SK-N-SH (cell line): Measurements from ENCODE around the gene HTR2B. TPM values are rescaled to one million over a fixed set of nuclear protein-coding genes. Genes with fewer than 3 reads are reported as not detected.
A peak's percentile ranks its signal among the peaks of the same experiment; 100 is the strongest.

Experiments used
- CTCF ChIA-PET: fragments of 300-600, 350-600 bp; formaldehyde crosslinking; extraction: SDS; loops from one replicate; lab custom pipeline; 2021; lab: Yijun Ruan, JAX
- POLR2A ChIA-PET: fragments of 350-600 bp; sonication (Branson Sonifier 250); formaldehyde crosslinking; extraction: SDS; loops from one replicate; lab custom pipeline; 2020; ENCODE audit warnings: antibody characterized with exemption, inconsistent platforms; lab: Yijun Ruan, JAX
- DNase-seq: peaks from one replicate; pipeline ENCODE4 v3.0.0; 2012
- H2AFZ ChIP-seq: fragments of 200-600 bp; sonication (generic); 2 replicates; pipeline ENCODE4 v1.8.1; 2016; ENCODE audit warnings: antibody characterized with exemption, mild to moderate bottlenecking, low read depth
- H3F3A ChIP-seq: fragments of 200-600 bp; sonication (generic); replicated peaks from 2 replicates; pipeline ENCODE3; 2016; ENCODE audit warnings: antibody characterized with exemption, mild to moderate bottlenecking; ENCODE audit not compliant: insufficient read depth
- H3K27ac ChIP-seq, 2 experiments: fragments of 200-500 bp in 1 of 2; fragments of 200-600 bp in 1 of 2; sonication (Bioruptor generic) in 1 of 2; sonication (generic), shearing (Covaris generic) in 1 of 2; 2 replicates each; pipeline versions ENCODE4 v1.5.1 to v1.6.1; 2014 to 2016; ENCODE audit warnings: low read depth in 2 of 2, inconsistent platforms in 1 of 2, low read length in 1 of 2, mild to moderate bottlenecking in 1 of 2, mixed read lengths in 1 of 2
- H3K27me3 ChIP-seq: fragments of 200-600 bp; sonication (generic), shearing (Covaris generic); 2 replicates; pipeline ENCODE4 v1.6.1; 2016; ENCODE audit warnings: mixed run types; ENCODE audit not compliant: insufficient read depth
- H3K36me3 ChIP-seq, 2 experiments: fragments of 200-500 bp in 1 of 2; fragments of 200-600 bp in 1 of 2; sonication (Bioruptor generic) in 1 of 2; sonication (generic) in 1 of 2; replicated peaks in 1 of 2; 2 replicates each; pipeline versions ENCODE3 to v1.5.1; 2014 to 2016; ENCODE audit warnings: low read length in 1 of 2, mild to moderate bottlenecking in 1 of 2; ENCODE audit not compliant: insufficient read depth in 2 of 2, control insufficient read depth in 1 of 2
- H3K4me1 ChIP-seq, 2 experiments: fragments of 200-500 bp in 1 of 2; fragments of 200-600 bp in 1 of 2; sonication (Bioruptor generic) in 1 of 2; sonication (generic), shearing (Covaris generic) in 1 of 2; 2 replicates each; pipeline versions ENCODE4 v1.5.1 to v1.6.1; 2014 to 2016; ENCODE audit warnings: low read depth in 1 of 2, low read length in 1 of 2, mixed run types in 1 of 2; ENCODE audit not compliant: insufficient read depth in 2 of 2, control insufficient read depth in 1 of 2
- H3K4me2 ChIP-seq: fragments of 200-600 bp; sonication (generic), shearing (Covaris generic); 2 replicates; pipeline ENCODE4 v1.6.1; 2017; ENCODE audit warnings: mixed run types
- H3K4me3 ChIP-seq, 2 experiments: fragments of 200-500 bp in 1 of 2; fragments of 200-600 bp in 1 of 2; sonication (Bioruptor generic) in 1 of 2; sonication (generic), shearing (Covaris generic) in 1 of 2; 2 replicates each; pipeline versions ENCODE4 v1.5.1 to v1.8.1; 2014 to 2016; ENCODE audit warnings: low read depth in 2 of 2, inconsistent platforms in 1 of 2, low read length in 1 of 2, mild to moderate bottlenecking in 1 of 2, mixed read lengths in 1 of 2, moderate library complexity in 1 of 2
- H3K79me2 ChIP-seq: fragments of 200-600 bp; sonication (generic); 2 replicates; pipeline ENCODE4 v1.8.1; 2017; ENCODE audit warnings: mild to moderate bottlenecking; ENCODE audit not compliant: insufficient read depth
- H3K9ac ChIP-seq: fragments of 200-600 bp; sonication (generic); 2 replicates; pipeline ENCODE4 v1.6.1; 2017; ENCODE audit warnings: mixed run types
- H3K9me2 ChIP-seq: fragments of 200-600 bp; sonication (generic); 2 replicates; pipeline ENCODE4 v1.6.1; 2017; ENCODE audit warnings: mixed run types
- H3K9me3 ChIP-seq: fragments of 200-600 bp; sonication (generic); 2 replicates; pipeline ENCODE4 v1.6.1; 2017; ENCODE audit warnings: mixed run types, mild to moderate bottlenecking, moderate library complexity
- H4K20me1 ChIP-seq: fragments of 200-600 bp; sonication (generic); 2 replicates; pipeline ENCODE4 v1.6.1; 2017; ENCODE audit warnings: mild to moderate bottlenecking, mixed run types; ENCODE audit not compliant: insufficient read depth
- CHD2 ChIP-seq: fragments of 150-350 bp; IDR thresholded peaks from 2 replicates; pipeline ENCODE4 v1.6.1; 2018; ENCODE audit warnings: low read length; ENCODE audit not compliant: partially characterized antibody
- FOXJ3 ChIP-seq: sonication (generic); formaldehyde crosslinking; IDR thresholded peaks from 2 replicates; pipeline ENCODE4 v1.5.1; 2020; ENCODE audit warnings: mild to moderate bottlenecking, missing genetic modification reagents
- GABPA ChIP-seq: IDR thresholded peaks from 2 replicates; pipeline ENCODE4 v1.4.0; 2012; ENCODE audit warnings: low read depth, mild to moderate bottlenecking
- JUND ChIP-seq: IDR thresholded peaks from 2 replicates; pipeline ENCODE4 v1.4.0; 2012
- MXI1 ChIP-seq: IDR thresholded peaks from 2 replicates; pipeline ENCODE4 v1.6.1; 2012; ENCODE audit warnings: mild to moderate bottlenecking, low read depth, low read length, improper control_type of control experiment
- NFIC ChIP-seq: IDR thresholded peaks from 2 replicates; pipeline ENCODE4 v1.4.0; 2012; ENCODE audit warnings: borderline replicate concordance
- POLR2AphosphoS5 ChIP-seq: IDR thresholded peaks from 2 replicates; pipeline ENCODE4 v1.6.1; 2012; ENCODE audit warnings: low read depth, low read length
- RXRA ChIP-seq: IDR thresholded peaks from 2 replicates; pipeline ENCODE4 v1.4.0; 2012; ENCODE audit warnings: low read depth, mild to moderate bottlenecking, borderline replicate concordance
- TAF1 ChIP-seq: IDR thresholded peaks from 2 replicates; pipeline ENCODE4 v1.6.1; 2012; ENCODE audit warnings: low read depth, mild to moderate bottlenecking, low read length, moderate library complexity, borderline replicate concordance
- WGBS: methylation state at CpG from one replicate; pipeline ENCODE4 v1.1.6; 2017; ENCODE audit warnings: low lambda C conversion rate; 5-methylcytosine and 5-hydroxymethylcytosine counted together
- polyA plus RNA-seq, 3 experiments: library from polyadenylated mRNA; depleted of rRNA; stranded (reverse); fragments of >200 nt; gene quantifications; 2 replicates each; pipeline ENCODE4 v1.2.3, GENCODE V29; 2012
- TF ChIP-seq, protein P1 (sequence below): IDR thresholded peaks from 2 replicates; pipeline ENCODE4 v1.4.0; 2012; ENCODE audit warnings: low read depth
- TF ChIP-seq, protein P2 (sequence below): IDR thresholded peaks from 2 replicates; pipeline ENCODE4 v1.6.1; 2012; ENCODE audit warnings: mild to moderate bottlenecking, low read depth, low read length, moderate library complexity
- TF ChIP-seq, protein P3 (sequence below): IDR thresholded peaks from 2 replicates; pipeline ENCODE4; 2012
- TF ChIP-seq, protein P4 (sequence below): IDR thresholded peaks from 2 replicates; pipeline ENCODE4 v1.4.0; 2012; ENCODE audit warnings: low read depth, borderline replicate concordance

The HTR2B gene
- polyA plus RNA-seq, 1 of the 3 experiments (the other 2 are of a cell fraction): 0.25 TPM

DNA sequence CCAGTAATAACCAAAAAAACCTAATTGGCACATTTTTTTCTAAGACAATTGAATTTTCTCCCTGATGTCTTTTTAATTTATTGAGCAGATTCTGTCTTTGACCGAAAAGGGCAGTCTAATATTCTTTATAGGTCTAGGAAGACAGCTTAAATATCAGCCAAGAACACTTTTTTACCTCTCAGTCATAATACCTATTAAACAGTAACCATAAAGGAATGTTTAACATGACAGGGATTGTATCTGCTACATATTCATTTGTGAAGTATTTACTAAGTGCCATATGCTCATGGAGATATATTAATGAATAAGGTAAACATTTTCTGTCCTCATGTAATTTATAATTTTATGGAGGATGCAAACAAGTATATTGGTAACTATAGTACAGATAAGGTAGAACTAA, 3.1 kb upstream of the HTR2B start:
- Histone ChIP-seq H3K9ac (no peak overlapping the region), H3K27ac (peak overlapping the region in 1 of 2 experiments; percentile 57; a peak in 1 of 4 replicates), H2AFZ (no peak overlapping the region), H3K36me3 (no peaks in the 10 kb centered on the region), H3F3A (peaks cover 30% of the 10 kb centered on the region), H3K4me3 (no peak overlapping the region), H4K20me1 (peaks cover 6% of the 10 kb centered on the region; the same call in 1 of the 2 replicates), H3K9me2 (no peaks in the 10 kb centered on the region), H3K4me1 (peaks cover 28 to 53% of the 10 kb centered on the region in 2 experiments), H3K79me2 (peaks cover 45% of the 10 kb centered on the region), H3K27me3 (no peaks in the 10 kb centered on the region), H3K4me2 (no peak overlapping the region), H3K9me3 (no peaks in the 10 kb centered on the region)
- WGBS: 18% methylated on average over 1 of the region's 1 CpG
- TF ChIP-seq TAF1: no peak
- TF ChIP-seq, protein P1, sequence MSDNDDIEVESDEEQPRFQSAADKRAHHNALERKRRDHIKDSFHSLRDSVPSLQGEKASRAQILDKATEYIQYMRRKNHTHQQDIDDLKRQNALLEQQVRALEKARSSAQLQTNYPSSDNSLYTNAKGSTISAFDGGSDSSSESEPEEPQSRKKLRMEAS: no peak
- no peak for TF ChIP-seq JUND
- TF ChIP-seq MXI1: no peak
- no peak for TF ChIP-seq CHD2
- no peak for TF ChIP-seq RXRA
- no peak for TF ChIP-seq NFIC
- TF ChIP-seq, protein P2, sequence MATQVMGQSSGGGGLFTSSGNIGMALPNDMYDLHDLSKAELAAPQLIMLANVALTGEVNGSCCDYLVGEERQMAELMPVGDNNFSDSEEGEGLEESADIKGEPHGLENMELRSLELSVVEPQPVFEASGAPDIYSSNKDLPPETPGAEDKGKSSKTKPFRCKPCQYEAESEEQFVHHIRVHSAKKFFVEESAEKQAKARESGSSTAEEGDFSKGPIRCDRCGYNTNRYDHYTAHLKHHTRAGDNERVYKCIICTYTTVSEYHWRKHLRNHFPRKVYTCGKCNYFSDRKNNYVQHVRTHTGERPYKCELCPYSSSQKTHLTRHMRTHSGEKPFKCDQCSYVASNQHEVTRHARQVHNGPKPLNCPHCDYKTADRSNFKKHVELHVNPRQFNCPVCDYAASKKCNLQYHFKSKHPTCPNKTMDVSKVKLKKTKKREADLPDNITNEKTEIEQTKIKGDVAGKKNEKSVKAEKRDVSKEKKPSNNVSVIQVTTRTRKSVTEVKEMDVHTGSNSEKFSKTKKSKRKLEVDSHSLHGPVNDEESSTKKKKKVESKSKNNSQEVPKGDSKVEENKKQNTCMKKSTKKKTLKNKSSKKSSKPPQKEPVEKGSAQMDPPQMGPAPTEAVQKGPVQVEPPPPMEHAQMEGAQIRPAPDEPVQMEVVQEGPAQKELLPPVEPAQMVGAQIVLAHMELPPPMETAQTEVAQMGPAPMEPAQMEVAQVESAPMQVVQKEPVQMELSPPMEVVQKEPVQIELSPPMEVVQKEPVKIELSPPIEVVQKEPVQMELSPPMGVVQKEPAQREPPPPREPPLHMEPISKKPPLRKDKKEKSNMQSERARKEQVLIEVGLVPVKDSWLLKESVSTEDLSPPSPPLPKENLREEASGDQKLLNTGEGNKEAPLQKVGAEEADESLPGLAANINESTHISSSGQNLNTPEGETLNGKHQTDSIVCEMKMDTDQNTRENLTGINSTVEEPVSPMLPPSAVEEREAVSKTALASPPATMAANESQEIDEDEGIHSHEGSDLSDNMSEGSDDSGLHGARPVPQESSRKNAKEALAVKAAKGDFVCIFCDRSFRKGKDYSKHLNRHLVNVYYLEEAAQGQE: no peak
- no peak for TF ChIP-seq GABPA
- ChIA-PET CTCF (interaction anchor here (0.9 to 3.2 kb wide), 3 partner anchors 23 to 75 kb away, joined by 3 to 10 read pairs (median 4); no protein-coding TSS in a partner anchor), POLR2A (no interaction called here)
- no peak for DNase-seq

DNA sequence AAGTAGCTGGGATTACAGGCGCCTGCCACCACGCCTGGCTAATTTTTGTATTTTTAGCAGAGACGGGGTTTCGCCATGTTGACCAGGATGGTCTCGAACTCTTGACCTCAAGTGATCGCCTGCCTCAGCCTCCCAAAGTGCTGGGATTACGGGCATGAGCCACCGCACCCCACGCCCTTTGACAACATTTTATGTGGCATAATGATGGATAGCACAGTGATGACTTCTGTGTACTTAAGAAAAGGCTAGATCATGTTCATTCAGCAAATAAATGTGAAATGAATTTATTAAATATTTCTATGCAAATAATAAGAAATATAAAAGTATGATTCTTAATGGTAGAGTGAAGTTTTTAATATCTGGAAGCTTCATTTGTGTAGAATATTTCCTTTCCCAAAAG, 2.6 kb upstream of the HTR2B start:
- DNase-seq: no peak
- no peaks in the 10 kb centered on the region for H3K27me3 ChIP-seq
- no peak overlapping the region for H3K4me3 ChIP-seq
- H2AFZ ChIP-seq: no peak overlapping the region
- ChIA-PET CTCF (interaction anchor here (0.9 to 3.2 kb wide), 3 partner anchors 23 to 75 kb away, joined by 3 to 10 read pairs (median 4); no protein-coding TSS in a partner anchor), POLR2A (no interaction called here)
- no peaks in the 10 kb centered on the region for H3K36me3 ChIP-seq
- H3K4me2 ChIP-seq: no peak overlapping the region
- H3K79me2 ChIP-seq: peaks cover 44% of the 10 kb centered on the region
- peak overlapping the region in 1 of 2 experiments; percentile 57; a peak in 1 of 4 replicates for H3K27ac ChIP-seq
- no peaks in the 10 kb centered on the region for H3K9me3 ChIP-seq
- 92% methylated on average over 9 of the region's 9 CpGs for WGBS
- peaks cover 33% of the 10 kb centered on the region for H3F3A ChIP-seq
- no peak for TF ChIP-seq FOXJ3 (CRISPR knock-in tag)
- TF ChIP-seq, protein P3, sequence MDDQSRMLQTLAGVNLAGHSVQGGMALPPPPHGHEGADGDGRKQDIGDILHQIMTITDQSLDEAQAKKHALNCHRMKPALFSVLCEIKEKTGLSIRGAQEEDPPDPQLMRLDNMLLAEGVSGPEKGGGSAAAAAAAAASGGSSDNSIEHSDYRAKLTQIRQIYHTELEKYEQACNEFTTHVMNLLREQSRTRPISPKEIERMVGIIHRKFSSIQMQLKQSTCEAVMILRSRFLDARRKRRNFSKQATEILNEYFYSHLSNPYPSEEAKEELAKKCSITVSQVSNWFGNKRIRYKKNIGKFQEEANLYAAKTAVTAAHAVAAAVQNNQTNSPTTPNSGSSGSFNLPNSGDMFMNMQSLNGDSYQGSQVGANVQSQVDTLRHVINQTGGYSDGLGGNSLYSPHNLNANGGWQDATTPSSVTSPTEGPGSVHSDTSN: no peak
- TF ChIP-seq POLR2AphosphoS5: no peak
- TF ChIP-seq, protein P2: no peak
- TF ChIP-seq, protein P4, sequence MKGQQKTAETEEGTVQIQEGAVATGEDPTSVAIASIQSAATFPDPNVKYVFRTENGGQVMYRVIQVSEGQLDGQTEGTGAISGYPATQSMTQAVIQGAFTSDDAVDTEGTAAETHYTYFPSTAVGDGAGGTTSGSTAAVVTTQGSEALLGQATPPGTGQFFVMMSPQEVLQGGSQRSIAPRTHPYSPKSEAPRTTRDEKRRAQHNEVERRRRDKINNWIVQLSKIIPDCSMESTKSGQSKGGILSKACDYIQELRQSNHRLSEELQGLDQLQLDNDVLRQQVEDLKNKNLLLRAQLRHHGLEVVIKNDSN: no peak
- peaks cover 32 to 52% of the 10 kb centered on the region in 2 experiments for H3K4me1 ChIP-seq
- H3K9ac ChIP-seq: no peak overlapping the region
- H3K9me2 ChIP-seq: no peaks in the 10 kb centered on the region
- peaks cover 3% of the 10 kb centered on the region; the same call in 1 of the 2 replicates for H4K20me1 ChIP-seq
